Spleen (tissue), 3 donors: ENCODE data around the gene CENPT.

Source experiments
- POLR2A ChIP-seq, 3 donors: fragments of 450-650 bp; IDR thresholded peaks; one replicate each; pipeline ENCODE4 v1.5.1; 2017; ENCODE audit warnings: antibody characterized with exemption in 3 of 3, mild to moderate bottlenecking in 1 of 3
- POLR2AphosphoS5 ChIP-seq, 3 donors: sonication (generic); formaldehyde crosslinking; IDR thresholded peaks; one replicate each; pipeline ENCODE4 v1.5.1; 2017; ENCODE audit warnings: antibody characterized with exemption in 3 of 3

- TF ChIP-seq POLR2AphosphoS5 (IDR thresholded peaks at IDR 0.05) = no peak
- TF ChIP-seq POLR2A (IDR thresholded peaks at IDR 0.05) = no peak
Measured at GRCh38 chr16:67800338-67800926, 47.1 kb downstream of the CENPT start.
